Astrocyte (in vitro differentiated cells and primary cell): Measurements from ENCODE around the gene MZT2B. TPM values are rescaled to one million over a fixed set of nuclear protein-coding genes. Genes with fewer than 3 reads are reported as not detected.
A peak's percentile ranks its signal among the peaks of the same experiment; 100 is the strongest.
"Not testable (repeated sequence)": the region's sequence is repeated elsewhere in the genome, so short reads cannot be mapped to it uniquely, and the experiment has no call there.

Experiments
- DNase-seq: peaks from one replicate; pipeline ENCODE4 v3.0.0-alpha.2; 2010; ENCODE audit warnings: low read depth
- FAIRE-seq: peaks from 2 replicates; lab custom pipeline; 2011; peaks lifted over from hg19 to GRCh38; lab: Jason Lieb, UNC
- H2AFZ ChIP-seq: 2 replicates; pipeline ENCODE4 v1.6.0; 2012; ENCODE audit warnings: low read depth, low read length, inconsistent platforms
- H3K27ac ChIP-seq: 2 replicates; pipeline ENCODE4 v1.5.1; 2011; ENCODE audit warnings: low read depth, low read length, inconsistent platforms
- H3K27me3 ChIP-seq: 2 replicates; pipeline ENCODE4 v1.6.0; 2011; ENCODE audit warnings: low read length, inconsistent platforms; ENCODE audit not compliant: insufficient read depth
- H3K36me3 ChIP-seq: 2 replicates; pipeline ENCODE4 v1.5.1; 2011; ENCODE audit warnings: low read length, inconsistent platforms; ENCODE audit not compliant: insufficient read depth
- H3K4me1 ChIP-seq: 2 replicates; pipeline ENCODE4 v1.5.1; 2011; ENCODE audit warnings: low read length, inconsistent platforms; ENCODE audit not compliant: insufficient read depth
- H3K4me2 ChIP-seq: 2 replicates; pipeline ENCODE4 v1.6.0; 2012; ENCODE audit warnings: low read length, inconsistent platforms
- H3K4me3 ChIP-seq: 2 replicates; pipeline ENCODE4 v1.5.1; 2011; ENCODE audit warnings: low read depth, mild to moderate bottlenecking, low read length, inconsistent platforms; ENCODE audit not compliant: insufficient read depth
- H3K79me2 ChIP-seq: 2 replicates; pipeline ENCODE4 v1.6.0; 2012; ENCODE audit warnings: mild to moderate bottlenecking, low read length, inconsistent platforms; ENCODE audit not compliant: insufficient read depth
- H3K9ac ChIP-seq: 2 replicates; pipeline ENCODE4 v1.6.0; 2012; ENCODE audit warnings: mild to moderate bottlenecking, low read length, inconsistent platforms
- H3K9me3 ChIP-seq: 2 replicates; pipeline ENCODE4 v1.5.1; 2012; ENCODE audit warnings: low read depth, mild to moderate bottlenecking, low read length, inconsistent platforms; ENCODE audit not compliant: insufficient read depth
- H4K20me1 ChIP-seq: 2 replicates; pipeline ENCODE4 v1.6.0; 2012; ENCODE audit warnings: low read length, inconsistent platforms; ENCODE audit not compliant: insufficient read depth
- H3K27ac Mint-ChIP-seq: one replicate; pipeline ENCODE4 v1.8.0; 2021; ENCODE audit warnings: mild to moderate bottlenecking, mixed read lengths; ENCODE audit not compliant: unreplicated experiment
- H3K27me3 Mint-ChIP-seq: one replicate; pipeline ENCODE4 v1.8.0; 2021; ENCODE audit warnings: low read depth, mixed read lengths; ENCODE audit not compliant: unreplicated experiment
- H3K36me3 Mint-ChIP-seq: one replicate; pipeline ENCODE4 v1.8.0; 2021; ENCODE audit warnings: low read depth, mixed read lengths; ENCODE audit not compliant: unreplicated experiment
- H3K4me1 Mint-ChIP-seq: one replicate; pipeline ENCODE4 v1.8.0; 2021; ENCODE audit warnings: low read depth, mixed read lengths; ENCODE audit not compliant: unreplicated experiment
- H3K4me3 Mint-ChIP-seq: one replicate; pipeline ENCODE4 v1.8.0; 2021; ENCODE audit warnings: mild to moderate bottlenecking, moderate library complexity, mixed read lengths; ENCODE audit not compliant: unreplicated experiment
- H3K9me3 Mint-ChIP-seq: one replicate; pipeline ENCODE4 v1.8.0; 2021; ENCODE audit warnings: mild to moderate bottlenecking, mixed read lengths; ENCODE audit not compliant: unreplicated experiment
- total RNA-seq: library from RNA; stranded (reverse); gene quantifications from 2 replicates; pipeline ENCODE4 v1.2.1, GENCODE V29; 2021

Gene MZT2B
- total RNA-seq, 1 donor from 2014 or later, result 232 TPM

GRCh38 chr2:130219147-130219546 lies 37.1 kb downstream of the MZT2B start:
- not testable (repeated sequence) for H3K36me3 Mint-ChIP-seq, H3K9me3 Mint-ChIP-seq, H3K4me1 ChIP-seq, H2AFZ ChIP-seq, H3K9ac ChIP-seq, FAIRE-seq, H3K4me3 Mint-ChIP-seq, H3K79me2 ChIP-seq, H4K20me1 ChIP-seq, DNase-seq, H3K4me2 ChIP-seq, H3K27ac Mint-ChIP-seq, H3K9me3 ChIP-seq, H3K27ac ChIP-seq, H3K27me3 ChIP-seq, H3K4me3 ChIP-seq, H3K4me1 Mint-ChIP-seq, H3K36me3 ChIP-seq
- H3K27me3 Mint-ChIP-seq, result peaks cover 16% of the 10 kb centered on the region

GRCh38 chr2:130220505-130220904 lies 38.4 kb downstream of the MZT2B start:
- H3K9me3 Mint-ChIP-seq, H3K36me3 Mint-ChIP-seq, H3K27me3 ChIP-seq, H3K4me1 Mint-ChIP-seq, H4K20me1 ChIP-seq, H3K4me2 ChIP-seq, H3K9ac ChIP-seq, DNase-seq, H3K27ac Mint-ChIP-seq, H3K36me3 ChIP-seq, H3K27ac ChIP-seq, H2AFZ ChIP-seq, H3K4me1 ChIP-seq, H3K79me2 ChIP-seq, FAIRE-seq, H3K4me3 Mint-ChIP-seq, H3K9me3 ChIP-seq, H3K4me3 ChIP-seq: not testable (repeated sequence)
- peaks cover 11% of the 10 kb centered on the region for H3K27me3 Mint-ChIP-seq

GRCh38 chr2:130222523-130222922 lies 40.5 kb downstream of the MZT2B start:
- H3K4me3 Mint-ChIP-seq, H3K4me1 Mint-ChIP-seq, H2AFZ ChIP-seq, H3K36me3 Mint-ChIP-seq, DNase-seq, H3K27ac ChIP-seq, H3K4me2 ChIP-seq, H3K9me3 ChIP-seq, H3K4me1 ChIP-seq, H3K9me3 Mint-ChIP-seq, FAIRE-seq, H4K20me1 ChIP-seq, H3K4me3 ChIP-seq, H3K27me3 ChIP-seq, H3K27ac Mint-ChIP-seq, H3K79me2 ChIP-seq, H3K36me3 ChIP-seq, H3K9ac ChIP-seq: not testable (repeated sequence)
- H3K27me3 Mint-ChIP-seq, result peaks cover 16% of the 10 kb centered on the region

GRCh38 chr2:130228005-130228404 lies 45.9 kb downstream of the MZT2B start:
- H3K4me2 ChIP-seq, FAIRE-seq, DNase-seq, H3K27me3 ChIP-seq, H3K27ac Mint-ChIP-seq, H3K36me3 Mint-ChIP-seq, H2AFZ ChIP-seq, H3K36me3 ChIP-seq, H3K9me3 Mint-ChIP-seq, H3K4me3 Mint-ChIP-seq, H3K4me3 ChIP-seq, H3K9ac ChIP-seq, H3K79me2 ChIP-seq, H3K4me1 ChIP-seq, H3K27ac ChIP-seq, H4K20me1 ChIP-seq, H3K9me3 ChIP-seq, H3K4me1 Mint-ChIP-seq: not testable (repeated sequence)
- peaks cover 15% of the 10 kb centered on the region for H3K27me3 Mint-ChIP-seq

- H3K4me3 ChIP-seq, H3K4me3 Mint-ChIP-seq, H3K9me3 ChIP-seq, H3K36me3 ChIP-seq, H3K4me1 ChIP-seq, H3K36me3 Mint-ChIP-seq, H3K9ac ChIP-seq, H2AFZ ChIP-seq, H3K4me2 ChIP-seq, H3K4me1 Mint-ChIP-seq, H3K9me3 Mint-ChIP-seq, DNase-seq, H3K27ac ChIP-seq, FAIRE-seq, H4K20me1 ChIP-seq, H3K27me3 ChIP-seq, H3K27ac Mint-ChIP-seq, H3K79me2 ChIP-seq: not testable (repeated sequence)
- H3K27me3 Mint-ChIP-seq, result peaks cover 15% of the 10 kb centered on the region
Observed at GRCh38 chr2:130228467-130229160, 46.6 kb downstream of the MZT2B start.

- not testable (repeated sequence) for H3K9me3 ChIP-seq
Observed at GRCh38 chr2:130229161-130229510, 47.1 kb downstream of the MZT2B start.

More at GRCh38 chr2:130229161-130229510, 47.1 kb downstream of the MZT2B start:
- not testable (repeated sequence) for H3K9me3 Mint-ChIP-seq, H3K4me1 Mint-ChIP-seq, H3K27ac Mint-ChIP-seq, H4K20me1 ChIP-seq, H3K9ac ChIP-seq, H3K27ac ChIP-seq, H3K36me3 ChIP-seq, H3K4me3 ChIP-seq, DNase-seq, H3K79me2 ChIP-seq, H3K4me3 Mint-ChIP-seq, H3K27me3 ChIP-seq, H2AFZ ChIP-seq, H3K4me1 ChIP-seq, H3K36me3 Mint-ChIP-seq, FAIRE-seq
- H3K4me2 ChIP-seq, result peak overlapping the region; percentile 5
- peaks cover 15% of the 10 kb centered on the region for H3K27me3 Mint-ChIP-seq
